ENCODE data around the gene HTR2B. TPM values are rescaled to one million over a fixed set of nuclear protein-coding genes. Genes with fewer than 3 reads are reported as not detected.
A peak's percentile ranks its signal among the peaks of the same experiment; 100 is the strongest.

Gene HTR2B
- total and polyA plus RNA-seq, 2 of the 13 experiments (the other 11 are each of a cell fraction or from before 2014, with no cell fraction given) = 0.08 TPM; not detected in 1

DNA sequence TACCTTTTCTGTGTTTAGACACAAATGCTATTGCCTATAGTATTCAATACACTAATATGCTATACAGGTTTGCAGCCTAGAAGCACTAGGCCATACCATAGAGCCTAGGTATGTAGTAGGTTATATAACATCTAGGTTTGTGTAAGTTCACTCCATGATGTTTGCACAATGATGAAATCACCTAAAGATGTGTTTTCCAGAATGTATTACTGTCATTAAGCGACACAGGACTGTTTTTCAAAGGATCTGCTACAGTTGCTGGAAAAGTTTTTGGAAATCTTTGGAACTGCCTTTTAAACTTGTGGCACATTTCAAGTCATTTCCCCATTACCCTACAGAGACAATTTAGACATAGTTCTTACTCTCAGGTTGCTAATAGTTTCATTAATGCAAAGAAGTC is 58.9 kb downstream of the HTR2B start (continued):
- TF ChIP-seq, protein P1, sequence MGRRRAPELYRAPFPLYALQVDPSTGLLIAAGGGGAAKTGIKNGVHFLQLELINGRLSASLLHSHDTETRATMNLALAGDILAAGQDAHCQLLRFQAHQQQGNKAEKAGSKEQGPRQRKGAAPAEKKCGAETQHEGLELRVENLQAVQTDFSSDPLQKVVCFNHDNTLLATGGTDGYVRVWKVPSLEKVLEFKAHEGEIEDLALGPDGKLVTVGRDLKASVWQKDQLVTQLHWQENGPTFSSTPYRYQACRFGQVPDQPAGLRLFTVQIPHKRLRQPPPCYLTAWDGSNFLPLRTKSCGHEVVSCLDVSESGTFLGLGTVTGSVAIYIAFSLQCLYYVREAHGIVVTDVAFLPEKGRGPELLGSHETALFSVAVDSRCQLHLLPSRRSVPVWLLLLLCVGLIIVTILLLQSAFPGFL (CRISPR knock-in tag; IDR thresholded peaks at IDR 0.05) = no peak
- TF ChIP-seq ZNF24 (IDR thresholded peaks at IDR 0.05) (peak; percentile 51; the same call in 1 of the 2 replicates), KLF6 (CRISPR knock-in tag; IDR thresholded peaks at IDR 0.05) (0 out of 2 replicates have a peak, but pooled peaks have one; percentile 40), MAFK (conservative IDR thresholded peaks at IDR 0.05 in 1 of 2, IDR thresholded peaks at IDR 0.05 in 1 of 2; ENCODE audit: low read length in 2 of 2) (no peak), KDM5B (CRISPR knock-in tag; IDR thresholded peaks at IDR 0.05; ENCODE audit: borderline replicate concordance) (no peak), TBP (CRISPR knock-in tag; IDR thresholded peaks at IDR 0.05) (no peak), XBP1 (CRISPR knock-in tag; IDR thresholded peaks at IDR 0.05) (no peak), ZNF510 (CRISPR knock-in tag; IDR thresholded peaks at IDR 0.05; ENCODE audit: low read depth) (no peak), CCAR2 (optimal IDR thresholded peaks at IDR 0.05; ENCODE audit: low read depth, low read length) (no peak), SIX4 (CRISPR knock-in tag; IDR thresholded peaks at IDR 0.05) (peak; percentile 38; the same call in 1 of the 2 replicates), NCOA2 (CRISPR knock-in tag; IDR thresholded peaks at IDR 0.05) (peak; percentile 66; the same call in 1 of the 2 replicates), ZMYM2 (CRISPR knock-in tag; IDR thresholded peaks at IDR 0.05) (no peak), ZNF460 (CRISPR knock-in tag; IDR thresholded peaks at IDR 0.05; ENCODE audit: borderline replicate concordance) (no peak), KDM4B (CRISPR knock-in tag; IDR thresholded peaks at IDR 0.05) (no peak), RELA (CRISPR knock-in tag; IDR thresholded peaks at IDR 0.05) (no peak), GATAD1 (CRISPR knock-in tag; IDR thresholded peaks at IDR 0.05) (peak; percentile 44; the same call in 1 of the 2 replicates), ZNF253 (CRISPR knock-in tag; IDR thresholded peaks at IDR 0.05; ENCODE audit: borderline replicate concordance) (no peak), SYNCRIP (IDR thresholded peaks at IDR 0.05; ENCODE audit: insufficient read depth, low read depth, low read length) (no peak)
- TF ChIP-seq, protein P2, sequence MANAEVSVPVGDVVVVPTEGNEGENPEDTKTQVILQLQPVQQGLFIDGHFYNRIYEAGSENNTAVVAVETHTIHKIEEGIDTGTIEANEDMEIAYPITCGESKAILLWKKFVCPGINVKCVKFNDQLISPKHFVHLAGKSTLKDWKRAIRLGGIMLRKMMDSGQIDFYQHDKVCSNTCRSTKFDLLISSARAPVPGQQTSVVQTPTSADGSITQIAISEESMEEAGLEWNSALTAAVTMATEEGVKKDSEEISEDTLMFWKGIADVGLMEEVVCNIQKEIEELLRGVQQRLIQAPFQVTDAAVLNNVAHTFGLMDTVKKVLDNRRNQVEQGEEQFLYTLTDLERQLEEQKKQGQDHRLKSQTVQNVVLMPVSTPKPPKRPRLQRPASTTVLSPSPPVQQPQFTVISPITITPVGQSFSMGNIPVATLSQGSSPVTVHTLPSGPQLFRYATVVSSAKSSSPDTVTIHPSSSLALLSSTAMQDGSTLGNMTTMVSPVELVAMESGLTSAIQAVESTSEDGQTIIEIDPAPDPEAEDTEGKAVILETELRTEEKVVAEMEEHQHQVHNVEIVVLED (CRISPR knock-in tag; IDR thresholded peaks at IDR 0.05; ENCODE audit: borderline replicate concordance) = no peak
- TF ChIP-seq, protein P3, sequence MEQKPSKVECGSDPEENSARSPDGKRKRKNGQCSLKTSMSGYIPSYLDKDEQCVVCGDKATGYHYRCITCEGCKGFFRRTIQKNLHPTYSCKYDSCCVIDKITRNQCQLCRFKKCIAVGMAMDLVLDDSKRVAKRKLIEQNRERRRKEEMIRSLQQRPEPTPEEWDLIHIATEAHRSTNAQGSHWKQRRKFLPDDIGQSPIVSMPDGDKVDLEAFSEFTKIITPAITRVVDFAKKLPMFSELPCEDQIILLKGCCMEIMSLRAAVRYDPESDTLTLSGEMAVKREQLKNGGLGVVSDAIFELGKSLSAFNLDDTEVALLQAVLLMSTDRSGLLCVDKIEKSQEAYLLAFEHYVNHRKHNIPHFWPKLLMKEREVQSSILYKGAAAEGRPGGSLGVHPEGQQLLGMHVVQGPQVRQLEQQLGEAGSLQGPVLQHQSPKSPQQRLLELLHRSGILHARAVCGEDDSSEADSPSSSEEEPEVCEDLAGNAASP (CRISPR knock-in tag; IDR thresholded peaks at IDR 0.05; ENCODE audit: borderline replicate concordance) = peak; percentile 92
- TF ChIP-seq, protein P4, sequence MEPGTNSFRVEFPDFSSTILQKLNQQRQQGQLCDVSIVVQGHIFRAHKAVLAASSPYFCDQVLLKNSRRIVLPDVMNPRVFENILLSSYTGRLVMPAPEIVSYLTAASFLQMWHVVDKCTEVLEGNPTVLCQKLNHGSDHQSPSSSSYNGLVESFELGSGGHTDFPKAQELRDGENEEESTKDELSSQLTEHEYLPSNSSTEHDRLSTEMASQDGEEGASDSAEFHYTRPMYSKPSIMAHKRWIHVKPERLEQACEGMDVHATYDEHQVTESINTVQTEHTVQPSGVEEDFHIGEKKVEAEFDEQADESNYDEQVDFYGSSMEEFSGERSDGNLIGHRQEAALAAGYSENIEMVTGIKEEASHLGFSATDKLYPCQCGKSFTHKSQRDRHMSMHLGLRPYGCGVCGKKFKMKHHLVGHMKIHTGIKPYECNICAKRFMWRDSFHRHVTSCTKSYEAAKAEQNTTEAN (CRISPR knock-in tag; conservative IDR thresholded peaks at IDR 0.05) = 0 out of 2 replicates have a peak, but pooled peaks have one; percentile 32
- TF ChIP-seq, protein P5, sequence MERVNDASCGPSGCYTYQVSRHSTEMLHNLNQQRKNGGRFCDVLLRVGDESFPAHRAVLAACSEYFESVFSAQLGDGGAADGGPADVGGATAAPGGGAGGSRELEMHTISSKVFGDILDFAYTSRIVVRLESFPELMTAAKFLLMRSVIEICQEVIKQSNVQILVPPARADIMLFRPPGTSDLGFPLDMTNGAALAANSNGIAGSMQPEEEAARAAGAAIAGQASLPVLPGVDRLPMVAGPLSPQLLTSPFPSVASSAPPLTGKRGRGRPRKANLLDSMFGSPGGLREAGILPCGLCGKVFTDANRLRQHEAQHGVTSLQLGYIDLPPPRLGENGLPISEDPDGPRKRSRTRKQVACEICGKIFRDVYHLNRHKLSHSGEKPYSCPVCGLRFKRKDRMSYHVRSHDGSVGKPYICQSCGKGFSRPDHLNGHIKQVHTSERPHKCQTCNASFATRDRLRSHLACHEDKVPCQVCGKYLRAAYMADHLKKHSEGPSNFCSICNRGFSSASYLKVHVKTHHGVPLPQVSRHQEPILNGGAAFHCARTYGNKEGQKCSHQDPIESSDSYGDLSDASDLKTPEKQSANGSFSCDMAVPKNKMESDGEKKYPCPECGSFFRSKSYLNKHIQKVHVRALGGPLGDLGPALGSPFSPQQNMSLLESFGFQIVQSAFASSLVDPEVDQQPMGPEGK (CRISPR knock-in tag; IDR thresholded peaks at IDR 0.05) = peak; percentile 11; the same call in 1 of the 2 replicates

All from HepG2 (cell line).